ENCODE data around the gene SLC24A3. TPM values are rescaled to one million over a fixed set of nuclear protein-coding genes. Genes with fewer than 3 reads are reported as not detected.

The SLC24A3 gene
- total RNA-seq, 3 donors from 2014 or later: 4.3 to 34.9 (median 5.7) TPM

DNA sequence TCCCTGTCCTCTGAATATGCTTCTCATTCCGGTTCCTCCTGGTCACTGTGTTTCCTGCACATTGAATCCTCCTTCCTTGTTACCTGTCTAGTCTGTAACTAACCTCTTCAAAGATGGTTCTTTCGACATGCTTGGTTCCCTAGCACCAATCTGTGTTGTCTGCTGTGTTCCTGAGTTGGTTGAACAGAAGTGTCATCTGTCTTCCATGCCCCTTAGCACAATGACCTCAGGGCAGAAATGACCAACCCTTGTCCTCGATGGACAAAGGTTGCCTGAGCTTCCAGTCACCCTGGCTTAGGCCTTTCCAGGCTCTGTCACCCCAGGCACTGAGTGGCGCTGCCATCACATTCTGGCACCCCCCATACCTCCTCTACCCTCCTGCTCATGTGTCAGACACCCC lies 278.8 kb downstream of the SLC24A3 start:
- no peak for TF ChIP-seq CTCF (IDR thresholded peaks at IDR 0.05)
- intact Hi-C loops (cut with DNase I, micrococcal nuclease): no loop called here
- no peak for ATAC-seq

DNA sequence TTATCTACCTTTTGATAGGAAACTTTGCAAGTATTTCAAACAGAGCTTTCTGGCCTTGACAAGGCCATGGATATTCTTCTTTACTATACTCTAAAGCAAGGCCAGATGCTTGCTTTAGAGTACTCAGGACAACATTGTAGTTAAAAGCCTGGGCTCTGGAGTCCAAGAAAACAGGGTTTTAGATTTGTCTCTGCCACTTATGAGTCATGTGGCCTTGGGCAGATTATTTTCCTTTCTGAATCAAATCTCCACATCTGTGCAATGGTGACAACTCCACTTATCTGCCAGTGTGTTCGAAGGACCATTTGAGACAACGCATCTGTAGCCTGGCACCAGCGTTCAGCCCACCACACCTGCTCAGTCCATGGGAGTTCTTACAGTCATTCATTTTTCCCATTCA lies 279.7 kb downstream of the SLC24A3 start:
- intact Hi-C loops (cut with DNase I, micrococcal nuclease): no loop called here
- DNase-seq: no peak
- Histone ChIP-seq H3K4me1 (ENCODE audit: low read depth) (no peaks in the 10 kb centered on the region), H3K36me3 (ENCODE audit: low read depth) (no peaks in the 10 kb centered on the region), H3K9me3 (no peaks in the 10 kb centered on the region), H3K4me3 (no peak overlapping the region)
- ATAC-seq: no peak
- no peak for TF ChIP-seq CTCF (IDR thresholded peaks at IDR 0.05)

More for the DNA sequence above, 278.8 kb downstream of the SLC24A3 start:
- no peak for DNase-seq
- no peaks in the 10 kb centered on the region for H3K4me1 ChIP-seq (ENCODE audit: low read depth)
- H3K36me3 ChIP-seq (ENCODE audit: low read depth): no peaks in the 10 kb centered on the region
- no peaks in the 10 kb centered on the region for H3K9me3 ChIP-seq
- H3K4me3 ChIP-seq: no peak overlapping the region

GRCh38 chr20:19492687-19493336 lies 280.4 kb downstream of the SLC24A3 start:
- Histone ChIP-seq H3K4me1 (ENCODE audit: low read depth) (no peaks in the 10 kb centered on the region), H3K9me3 (no peaks in the 10 kb centered on the region), H3K36me3 (ENCODE audit: low read depth) (no peaks in the 10 kb centered on the region), H3K4me3 (no peak overlapping the region)
- intact Hi-C loops (cut with DNase I, micrococcal nuclease): no loop called here
- DNase-seq (no peak), ATAC-seq (no peak)
- no peak for TF ChIP-seq CTCF (IDR thresholded peaks at IDR 0.05)

DNA sequence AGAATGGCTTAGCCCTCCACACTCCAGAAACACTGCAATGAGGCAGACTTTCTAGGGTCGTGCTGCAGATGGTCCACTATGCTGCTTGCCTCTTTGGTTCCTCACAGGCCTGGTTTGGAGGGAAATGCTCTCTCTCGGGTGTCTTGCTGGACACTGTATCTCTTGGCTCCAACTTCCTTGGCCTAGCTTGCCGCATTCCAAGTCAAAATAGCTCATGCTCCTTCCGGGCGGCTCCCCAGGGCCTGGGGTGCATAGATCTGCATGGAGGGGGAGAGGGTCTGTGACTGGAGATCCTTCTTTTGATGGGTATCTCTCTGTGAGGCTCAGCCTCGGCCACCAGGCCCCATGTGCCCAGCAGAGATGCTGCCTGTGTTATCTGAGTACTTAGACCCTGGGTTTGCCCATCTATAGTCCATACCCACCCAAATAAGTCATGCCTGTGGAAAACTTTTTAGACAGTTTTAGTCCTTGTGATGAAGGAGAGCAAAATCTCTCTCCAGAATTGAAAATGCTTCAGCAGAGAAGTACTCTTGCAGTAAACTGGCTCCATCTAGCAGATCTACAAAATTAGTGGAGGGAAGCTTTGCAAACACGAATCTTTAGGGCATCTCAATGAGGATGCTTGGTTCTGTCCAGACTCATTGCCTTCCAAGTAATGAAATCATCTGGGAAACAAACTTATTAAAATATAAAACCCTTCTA lies 281.5 kb downstream of the SLC24A3 start:
- intact Hi-C loops (cut with DNase I, micrococcal nuclease): no loop called here
- Histone ChIP-seq H3K36me3 (ENCODE audit: low read depth) (no peaks in the 10 kb centered on the region), H3K9me3 (no peaks in the 10 kb centered on the region), H3K4me3 (no peak overlapping the region), H3K4me1 (ENCODE audit: low read depth) (no peaks in the 10 kb centered on the region)
- ATAC-seq (no peak), DNase-seq (no peak)
- TF ChIP-seq CTCF (IDR thresholded peaks at IDR 0.05): no peak

- H3K36me3 ChIP-seq (ENCODE audit: low read depth): no peaks in the 10 kb centered on the region
- no peaks in the 10 kb centered on the region for H3K4me1 ChIP-seq (ENCODE audit: low read depth)
- no peak overlapping the region for H3K4me3 ChIP-seq
- intact Hi-C loops (cut with DNase I, micrococcal nuclease): no loop called here
- DNase-seq (no peak), ATAC-seq (no peak)
- H3K9me3 ChIP-seq: no peaks in the 10 kb centered on the region
- no peak for TF ChIP-seq CTCF (IDR thresholded peaks at IDR 0.05)
These were observed 283.7 kb downstream of the SLC24A3 start for GRCh38 chr20:19495905-19496703.
